Cardiac muscle cell (in vitro differentiated cells and primary cell): ENCODE results near the gene EHF. TPM values are rescaled to one million over a fixed set of nuclear protein-coding genes. Genes with fewer than 3 reads are reported as not detected.

Source experiments
- DNase-seq, 2 donors: peaks; one replicate each; pipeline versions ENCODE4 v3.0.0 to v3.0.0-alpha.2; 2010 to 2017; ENCODE audit warnings: low read depth in 1 of 2, low spot score in 1 of 2
- H3K27ac ChIP-seq: fragments of 200-600 bp; sonication (generic); 2 replicates; pipeline ENCODE4 v1.5.1; 2016
- H3K27me3 ChIP-seq: fragments of 200-600 bp; sonication (generic); 2 replicates; pipeline ENCODE4 v1.6.0; 2016; ENCODE audit warnings: control low read depth
- H3K36me3 ChIP-seq: fragments of 200-600 bp; sonication (generic); 2 replicates; pipeline ENCODE4 v1.5.1; 2016; ENCODE audit warnings: control low read depth
- H3K4me1 ChIP-seq: fragments of 200-600 bp; sonication (generic); 2 replicates; pipeline ENCODE4 v1.8.1; 2017; ENCODE audit warnings: low read depth, mild to moderate bottlenecking, mixed run types
- H3K4me3 ChIP-seq: fragments of 200-600 bp; sonication (generic); 2 replicates; pipeline ENCODE4 v1.5.1; 2016; ENCODE audit warnings: mild to moderate bottlenecking
- H3K9me3 ChIP-seq: fragments of 200-600 bp; sonication (generic); 2 replicates; pipeline ENCODE4 v1.5.1; 2017; ENCODE audit warnings: low read depth, mild to moderate bottlenecking, control low read depth
- CTCF ChIP-seq: IDR thresholded peaks from 2 replicates; pipeline ENCODE4 v1.5.1; 2012; ENCODE audit warnings: low read depth, mild to moderate bottlenecking, low read length
- polyA plus RNA-seq: library from polyadenylated mRNA; unstranded; fragments of >200 nt; fragmentation: Nextera tagmentation; extraction: Ambion mirVana; gene quantifications from 2 replicates; pipeline ENCODE4 v1.2.1, GENCODE V29; 2016
- total RNA-seq: library from RNA; depleted of rRNA; stranded (reverse); fragments of >200 nt; gene quantifications from 2 replicates; pipeline ENCODE4 v1.2.3, GENCODE V29; 2016

Gene EHF
- total and polyA plus RNA-seq, 2 experiments from 2014 or later: not detected

- no peak for DNase-seq
- Histone ChIP-seq H3K4me3 (no peak overlapping the region), H3K36me3 (no peaks in the 10 kb centered on the region), H3K4me1 (peaks cover 27% of the 10 kb centered on the region), H3K9me3 (no peaks in the 10 kb centered on the region), H3K27ac (no peak overlapping the region), H3K27me3 (no peaks in the 10 kb centered on the region)
- TF ChIP-seq CTCF: no peak
These were observed 7.3 kb upstream of the EHF start for GRCh38 chr11:34613552-34614056.

- no peak for TF ChIP-seq CTCF
- H3K9me3 ChIP-seq: no peaks in the 10 kb centered on the region
- no peaks in the 10 kb centered on the region for H3K27me3 ChIP-seq
- no peaks in the 10 kb centered on the region for H3K36me3 ChIP-seq
- H3K4me3 ChIP-seq: no peak overlapping the region
- H3K4me1 ChIP-seq: peaks cover 27% of the 10 kb centered on the region
- peak; percentile 23 to 83 for DNase-seq
- peak overlapping the region; percentile 34 for H3K27ac ChIP-seq
These were observed 6.4 kb upstream of the EHF start for GRCh38 chr11:34614344-34615104.

- no peak overlapping the region for H3K4me3 ChIP-seq
- no peaks in the 10 kb centered on the region for H3K9me3 ChIP-seq
- H3K27ac ChIP-seq: no peak overlapping the region
- H3K27me3 ChIP-seq: no peaks in the 10 kb centered on the region
- H3K36me3 ChIP-seq: no peaks in the 10 kb centered on the region
- TF ChIP-seq CTCF: no peak
- DNase-seq: no peak
- H3K4me1 ChIP-seq: peaks cover 27% of the 10 kb centered on the region
These were observed 4.8 kb upstream of the EHF start for GRCh38 chr11:34616086-34616485.

- Histone ChIP-seq H3K4me1 (peaks cover 27% of the 10 kb centered on the region), H3K9me3 (no peaks in the 10 kb centered on the region), H3K4me3 (no peak overlapping the region), H3K27me3 (no peaks in the 10 kb centered on the region), H3K36me3 (no peaks in the 10 kb centered on the region), H3K27ac (peak overlapping the region; percentile 35)
- TF ChIP-seq CTCF: no peak
- peak in 1 of 2 donors; percentile 49 for DNase-seq
These were observed 3.9 kb upstream of the EHF start for GRCh38 chr11:34616830-34617504.

- peaks cover 27% of the 10 kb centered on the region for H3K4me1 ChIP-seq
- no peak overlapping the region for H3K27ac ChIP-seq
- no peaks in the 10 kb centered on the region for H3K36me3 ChIP-seq
- no peaks in the 10 kb centered on the region for H3K27me3 ChIP-seq
- TF ChIP-seq CTCF: no peak
- DNase-seq: no peak
- H3K4me3 ChIP-seq: no peak overlapping the region
- no peaks in the 10 kb centered on the region for H3K9me3 ChIP-seq
These were observed 2.5 kb upstream of the EHF start for GRCh38 chr11:34618406-34618805.
